AG04450 (cell line): Measurements from ENCODE around the gene NT5DC4. TPM values are rescaled to one million over a fixed set of nuclear protein-coding genes. Genes with fewer than 3 reads are reported as not detected.

ENCODE experiments used
- CTCF ChIA-PET: fragments of 300-600, 350-600 bp; formaldehyde crosslinking; extraction: SDS; loops from one replicate; lab custom pipeline; 2022; ENCODE audit warnings: antibody characterized with exemption, inconsistent platforms; lab: Charles Lee
- POLR2A ChIA-PET: fragments of 350-600 bp; formaldehyde crosslinking; extraction: SDS; loops from one replicate; lab custom pipeline; 2021; ENCODE audit warnings: antibody characterized with exemption, inconsistent platforms; lab: Yijun Ruan, JAX
- DNase-seq: peaks from one replicate; pipeline ENCODE4 v3.0.0-alpha.2; 2011; ENCODE audit warnings: low read depth, low spot score
- H3K27ac ChIP-seq: one replicate; pipeline ENCODE4 v1.5.1; 2012; ENCODE audit warnings: low read depth, low read length, control low read depth
- H3K27me3 ChIP-seq: one replicate; pipeline ENCODE4 v1.6.0; 2012; ENCODE audit warnings: low read length; ENCODE audit not compliant: control insufficient read depth, insufficient read depth
- H3K4me3 ChIP-seq: 2 replicates; pipeline ENCODE4 v1.5.1; 2011; ENCODE audit warnings: mild to moderate bottlenecking, low read depth, low read length, control low read depth
- H3K9me3 ChIP-seq: 2 replicates; pipeline ENCODE4 v1.5.1; 2012; ENCODE audit warnings: low read length; ENCODE audit not compliant: control insufficient read depth, insufficient read depth
- CTCF ChIP-seq: IDR thresholded peaks from 2 replicates; pipeline ENCODE4 v1.5.1; 2011; ENCODE audit warnings: low read depth, low read length, control low read depth, inconsistent platforms
- polyA plus RNA-seq: library from polyadenylated mRNA; depleted of rRNA; stranded (reverse); fragments of >200 nt; gene quantifications from 2 replicates; pipeline ENCODE4 v1.2.3, GENCODE V29; 2011

NT5DC4 gene
- polyA plus RNA-seq, 1 experiment, result not detected

- CTCF ChIA-PET, result interaction anchor here (1.1 kb wide), 1 partner anchor 119 kb away, joined by 6 read pairs; no protein-coding TSS in a partner anchor
- no peak overlapping the region for H3K4me3 ChIP-seq
- POLR2A ChIA-PET, result no interaction called here
- no peaks in the 10 kb centered on the region for H3K9me3 ChIP-seq
- no peak for DNase-seq
- no peak for TF ChIP-seq CTCF
- peaks cover 2% of the 10 kb centered on the region for H3K27me3 ChIP-seq
- H3K27ac ChIP-seq, result no peak overlapping the region
Observed at GRCh38 chr2:112718863-112719370, 1.9 kb upstream of the NT5DC4 start.

GRCh38 chr2:112721819-112722522 is 1.2 kb downstream of the NT5DC4 start:
- Histone ChIP-seq H3K27ac (no peak overlapping the region), H3K27me3 (peaks cover 2% of the 10 kb centered on the region), H3K4me3 (no peak overlapping the region), H3K9me3 (no peaks in the 10 kb centered on the region)
- ChIA-PET POLR2A (interaction anchor here (0.6 kb wide), 1 partner anchor 120 kb away, joined by 3 read pairs; no protein-coding TSS in a partner anchor), CTCF (interaction anchor here (1.2 kb wide), 1 partner anchor 122 kb away, joined by 4 read pairs; no protein-coding TSS in a partner anchor)
- DNase-seq, result no peak
- TF ChIP-seq CTCF, result no peak

GRCh38 chr2:112722816-112723546 is 2.2 kb downstream of the NT5DC4 start:
- ChIA-PET POLR2A (interaction anchor here (0.9 kb wide), 1 partner anchor 78 kb away, joined by 5 read pairs; no protein-coding TSS in a partner anchor), CTCF (interaction anchor here (0.5 to 9.8 kb wide), 4 partner anchors 96 to 257 kb away, joined by 4 to 225 read pairs (median 79); no protein-coding TSS in a partner anchor)
- no peak for TF ChIP-seq CTCF
- Histone ChIP-seq H3K9me3 (no peaks in the 10 kb centered on the region), H3K27ac (no peak overlapping the region), H3K27me3 (peaks cover 2% of the 10 kb centered on the region), H3K4me3 (no peak overlapping the region)
- no peak for DNase-seq

GRCh38 chr2:112723547-112723940 is 2.7 kb downstream of the NT5DC4 start:
- ChIA-PET POLR2A (interaction anchor here (0.9 kb wide), 1 partner anchor 79 kb away, joined by 5 read pairs; no protein-coding TSS in a partner anchor), CTCF (interaction anchor here (0.5 to 9.8 kb wide), 3 partner anchors 96 to 258 kb away, joined by 7 to 225 read pairs (median 151); no protein-coding TSS in a partner anchor)

More at GRCh38 chr2:112723547-112723940, 2.7 kb downstream of the NT5DC4 start:
- DNase-seq, result no peak
- Histone ChIP-seq H3K9me3 (no peaks in the 10 kb centered on the region), H3K27me3 (peaks cover under 1% of the 10 kb centered on the region), H3K27ac (no peak overlapping the region), H3K4me3 (no peak overlapping the region)
- no peak for TF ChIP-seq CTCF
